Fibroblast of lung (primary cell): ENCODE measurements around the gene CHST12. TPM values are rescaled to one million over a fixed set of nuclear protein-coding genes. Genes with fewer than 3 reads are reported as not detected.

Source experiments
- DNase-seq, 2 donors: peaks; one replicate each; pipeline versions ENCODE4 v3.0.0 to v3.0.0-alpha.2; 2010; ENCODE audit warnings: low read depth in 2 of 2
- H2AFZ ChIP-seq: 2 replicates; pipeline ENCODE4 v1.5.1; 2012; ENCODE audit warnings: low read length, control low read depth, inconsistent platforms
- H3K27ac ChIP-seq: 2 replicates; pipeline ENCODE4 v1.5.1; 2011; ENCODE audit warnings: low read length, control low read depth; ENCODE audit not compliant: insufficient read depth
- H3K27me3 ChIP-seq: 2 replicates; pipeline ENCODE4 v1.5.1; 2011; ENCODE audit warnings: mild to moderate bottlenecking, low read length; ENCODE audit not compliant: control insufficient read depth, insufficient read depth
- H3K36me3 ChIP-seq: 2 replicates; pipeline ENCODE4 v1.5.1; 2011; ENCODE audit warnings: low read length; ENCODE audit not compliant: control insufficient read depth, insufficient read depth
- H3K4me1 ChIP-seq: 2 replicates; pipeline ENCODE4 v1.5.1; 2011; ENCODE audit warnings: low read length; ENCODE audit not compliant: control insufficient read depth, insufficient read depth; ENCODE audit errors: extremely low read depth
- H3K4me2 ChIP-seq: 2 replicates; pipeline ENCODE4 v1.5.1; 2011; ENCODE audit warnings: low read length, control low read depth; ENCODE audit not compliant: insufficient read depth; ENCODE audit errors: extremely low read depth
- H3K4me3 ChIP-seq, 4 experiments: fragments of 200-600 bp in 1 of 4; sonication (generic) in 1 of 4; replicated peaks in 1 of 4; 2 replicates each; pipeline ENCODE4 v1.5.1; 2011 to 2016; ENCODE audit warnings: low read length in 4 of 4, low read depth in 3 of 4, mild to moderate bottlenecking in 3 of 4, control low read depth in 2 of 4, inconsistent platforms in 1 of 4, mixed read lengths in 1 of 4; ENCODE audit not compliant: insufficient read depth in 1 of 4; ENCODE audit errors: control extremely low read depth in 1 of 4
- H3K79me2 ChIP-seq: 2 replicates; pipeline ENCODE4 v1.5.1; 2012; ENCODE audit warnings: mild to moderate bottlenecking, low read length, inconsistent platforms; ENCODE audit not compliant: control insufficient read depth, insufficient read depth
- H3K9ac ChIP-seq: 2 replicates; pipeline ENCODE4 v1.5.1; 2011; ENCODE audit warnings: mild to moderate bottlenecking, low read length, control low read depth; ENCODE audit not compliant: insufficient read depth
- H3K9me3 ChIP-seq: 2 replicates; pipeline ENCODE4 v1.5.1; 2012; ENCODE audit warnings: low read depth, low read length; ENCODE audit not compliant: control insufficient read depth, insufficient read depth
- H4K20me1 ChIP-seq: 2 replicates; pipeline ENCODE4 v1.5.1; 2011; ENCODE audit warnings: low read length; ENCODE audit not compliant: control insufficient read depth, insufficient read depth; ENCODE audit errors: extremely low read depth
- CTCF ChIP-seq, 2 donors: IDR thresholded peaks in 1 of 2; conservative IDR thresholded peaks in 1 of 2; 1 replicate in 1 of 2; 2 replicates in 1 of 2; pipeline ENCODE4 v1.5.1; 2011 to 2012; ENCODE audit warnings: low read length in 2 of 2, control low read depth in 1 of 2, inconsistent platforms in 1 of 2, low read depth in 1 of 2, mild to moderate bottlenecking in 1 of 2
- EZH2 ChIP-seq: IDR thresholded peaks from 2 replicates; pipeline ENCODE4 v1.5.1; 2012; ENCODE audit warnings: low read length, control low read depth, mild to moderate bottlenecking; ENCODE audit errors: missing control alignments
- polyA plus RNA-seq, 2 donors: library from polyadenylated mRNA; depleted of rRNA in 1 of 2; stranded (reverse) in 1 of 2; unstranded in 1 of 2; fragments of >200 nt; gene quantifications; 2 replicates each; pipeline ENCODE4 v1.2.1, GENCODE V29; 2011 to 2012; ENCODE audit warnings: missing spikeins in 1 of 2
- total RNA-seq: library from RNA; depleted of rRNA; stranded (reverse); fragments of >200 nt; gene quantifications from 2 replicates; pipeline ENCODE4 v1.2.1, GENCODE V29; 2014

The CHST12 gene
- total and polyA plus RNA-seq, 2 donors (not counting 1 experiment from before 2014, with no cell fraction given) = 3.5 to 9.5 TPM

GRCh38 chr7:2399848-2400587 lies 3.4 kb upstream of the CHST12 start:
- Histone ChIP-seq H3K27ac (peak overlapping the region; percentile 65), H3K4me3 (peak overlapping the region in 1 of 4 experiments; percentile 28), H3K36me3 (no peaks in the 10 kb centered on the region), H3K9ac (peak overlapping the region; percentile 1), H3K27me3 (no peaks in the 10 kb centered on the region), H4K20me1 (no peaks in the 10 kb centered on the region), H2AFZ (peak overlapping the region; percentile 78), H3K79me2 (peaks cover 2% of the 10 kb centered on the region), H3K4me1 (peaks cover 12% of the 10 kb centered on the region), H3K4me2 (peak overlapping the region; percentile 64), H3K9me3 (no peaks in the 10 kb centered on the region)
- TF ChIP-seq EZH2 (no peak), CTCF (conservative IDR thresholded peaks at IDR 0.05 in 1 of 2, IDR thresholded peaks at IDR 0.05 in 1 of 2; ENCODE audit: low read depth in 1 of 2, low read length in 2 of 2) (no peak)
- DNase-seq = peak; percentile 94 to 97

GRCh38 chr7:2402687-2403013 lies 761 bp upstream of the CHST12 start:
- no peaks in the 10 kb centered on the region for H3K27me3 ChIP-seq
- H3K36me3 ChIP-seq = no peaks in the 10 kb centered on the region
- no peak overlapping the region for H3K9ac ChIP-seq
- peak overlapping the region; percentile 84 for H3K4me2 ChIP-seq
- peak overlapping the region; percentile 69 to 87 (median 82) for H3K4me3 ChIP-seq
- H3K4me1 ChIP-seq = peaks cover 12% of the 10 kb centered on the region
- no peak for DNase-seq
- no peak overlapping the region for H3K27ac ChIP-seq
- TF ChIP-seq CTCF (conservative IDR thresholded peaks at IDR 0.05 in 1 of 2, IDR thresholded peaks at IDR 0.05 in 1 of 2; ENCODE audit: low read depth in 1 of 2, low read length in 2 of 2) = no peak
- no peak for TF ChIP-seq EZH2
- peaks cover 2% of the 10 kb centered on the region for H3K79me2 ChIP-seq
- no peaks in the 10 kb centered on the region for H3K9me3 ChIP-seq
- H2AFZ ChIP-seq = peak overlapping the region; percentile 97
- H4K20me1 ChIP-seq = no peaks in the 10 kb centered on the region

GRCh38 chr7:2403718-2404648 lies 572 bp downstream of the CHST12 start:
- Histone ChIP-seq H3K9me3 (no peaks in the 10 kb centered on the region), H3K9ac (peak overlapping the region; percentile 82), H3K27me3 (no peaks in the 10 kb centered on the region), H3K79me2 (peaks cover 2% of the 10 kb centered on the region), H3K4me2 (peak overlapping the region; percentile 89), H3K36me3 (no peaks in the 10 kb centered on the region), H4K20me1 (no peaks in the 10 kb centered on the region), H3K4me1 (peaks cover 12% of the 10 kb centered on the region), H2AFZ (peak overlapping the region; percentile 55), H3K4me3 (peak overlapping the region; percentile 47 to 87 (median 79)), H3K27ac (peak overlapping the region; percentile 67)
- DNase-seq = peak; percentile 22 to 39
- TF ChIP-seq EZH2 (no peak), CTCF (conservative IDR thresholded peaks at IDR 0.05 in 1 of 2, IDR thresholded peaks at IDR 0.05 in 1 of 2; ENCODE audit: low read depth in 1 of 2, low read length in 2 of 2) (peak in 1 of 2 donors; percentile 6)
